Measurements from ENCODE around the gene GBP1. TPM values are rescaled to one million over a fixed set of nuclear protein-coding genes. Genes with fewer than 3 reads are reported as not detected.
"Not testable (repeated sequence)": the region's sequence is repeated elsewhere in the genome, so short reads cannot be mapped to it uniquely, and the experiment has no call there.

Gene GBP1
- total and polyA plus RNA-seq, 2 donors (not counting 1 experiment from before 2014, with no cell fraction given): 45.6 to 74.2 TPM

DNA sequence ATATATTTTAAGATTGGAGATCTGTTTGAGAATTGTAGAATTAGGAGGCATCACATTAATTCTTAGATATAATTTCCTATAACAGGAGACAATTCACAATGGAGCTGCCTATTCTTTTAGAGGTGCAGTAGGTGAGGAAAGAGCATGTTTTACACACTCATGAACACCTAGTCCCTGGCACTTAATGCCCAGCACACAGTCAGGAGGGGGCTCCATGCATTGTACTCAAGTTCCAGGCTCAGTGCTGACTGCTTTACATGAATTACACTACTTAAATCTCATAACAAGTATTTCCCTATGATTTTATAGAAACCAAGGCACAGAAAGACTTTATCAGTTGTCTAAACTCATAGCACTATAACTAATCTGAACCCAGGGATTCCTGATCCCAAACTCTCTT lies 42.0 kb downstream of the GBP1 start:
- H4K20me1 ChIP-seq (ENCODE audit: control insufficient read depth, extremely low read depth, insufficient read depth, low read length): no peaks in the 10 kb centered on the region
- H3K4me2 ChIP-seq (ENCODE audit: extremely low read depth, insufficient read depth, low read length): peak overlapping the region; percentile 92
- peaks cover 3% of the 10 kb centered on the region for H3K36me3 ChIP-seq (ENCODE audit: control insufficient read depth, insufficient read depth, low read length)
- peak overlapping the region; percentile 99 for H2AFZ ChIP-seq (ENCODE audit: low read length)
- DNase-seq (ENCODE audit: low read depth in 2 of 2): no peak
- peak overlapping the region; percentile 84 for H3K27ac ChIP-seq (ENCODE audit: insufficient read depth, low read length)
- H3K27me3 ChIP-seq (ENCODE audit: control insufficient read depth, insufficient read depth, low read length): no peaks in the 10 kb centered on the region
- no peaks in the 10 kb centered on the region for H3K9me3 ChIP-seq (ENCODE audit: control insufficient read depth, insufficient read depth, low read depth, low read length)
- TF ChIP-seq EZH2 (IDR thresholded peaks at IDR 0.05; ENCODE audit: low read length, missing control alignments): no peak
- TF ChIP-seq, protein P1, sequence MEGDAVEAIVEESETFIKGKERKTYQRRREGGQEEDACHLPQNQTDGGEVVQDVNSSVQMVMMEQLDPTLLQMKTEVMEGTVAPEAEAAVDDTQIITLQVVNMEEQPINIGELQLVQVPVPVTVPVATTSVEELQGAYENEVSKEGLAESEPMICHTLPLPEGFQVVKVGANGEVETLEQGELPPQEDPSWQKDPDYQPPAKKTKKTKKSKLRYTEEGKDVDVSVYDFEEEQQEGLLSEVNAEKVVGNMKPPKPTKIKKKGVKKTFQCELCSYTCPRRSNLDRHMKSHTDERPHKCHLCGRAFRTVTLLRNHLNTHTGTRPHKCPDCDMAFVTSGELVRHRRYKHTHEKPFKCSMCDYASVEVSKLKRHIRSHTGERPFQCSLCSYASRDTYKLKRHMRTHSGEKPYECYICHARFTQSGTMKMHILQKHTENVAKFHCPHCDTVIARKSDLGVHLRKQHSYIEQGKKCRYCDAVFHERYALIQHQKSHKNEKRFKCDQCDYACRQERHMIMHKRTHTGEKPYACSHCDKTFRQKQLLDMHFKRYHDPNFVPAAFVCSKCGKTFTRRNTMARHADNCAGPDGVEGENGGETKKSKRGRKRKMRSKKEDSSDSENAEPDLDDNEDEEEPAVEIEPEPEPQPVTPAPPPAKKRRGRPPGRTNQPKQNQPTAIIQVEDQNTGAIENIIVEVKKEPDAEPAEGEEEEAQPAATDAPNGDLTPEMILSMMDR (conservative IDR thresholded peaks at IDR 0.05 in 1 of 2, IDR thresholded peaks at IDR 0.05 in 1 of 2; ENCODE audit: low read depth in 1 of 2, low read length in 2 of 2): no peak
- peak overlapping the region; percentile 21 for H3K9ac ChIP-seq (ENCODE audit: insufficient read depth, low read length)
- peaks cover 6% of the 10 kb centered on the region for H3K4me1 ChIP-seq (ENCODE audit: control insufficient read depth, extremely low read depth, insufficient read depth, low read length)
- H3K4me3 ChIP-seq (replicated peaks in 1 of 4; ENCODE audit: control extremely low read depth in 1 of 4, insufficient read depth in 1 of 4, low read depth in 3 of 4, low read length in 4 of 4): peak overlapping the region in 3 of 4 experiments; percentile 63 to 97 (median 84)
- peaks cover 25% of the 10 kb centered on the region for H3K79me2 ChIP-seq (ENCODE audit: control insufficient read depth, insufficient read depth, low read length)

- H3K36me3 ChIP-seq (ENCODE audit: control insufficient read depth, insufficient read depth, low read length): peaks cover 3% of the 10 kb centered on the region
- H3K9me3 ChIP-seq (ENCODE audit: control insufficient read depth, insufficient read depth, low read depth, low read length): no peaks in the 10 kb centered on the region
- DNase-seq (ENCODE audit: low read depth in 2 of 2): peak; percentile 76 to 84
- no peaks in the 10 kb centered on the region for H4K20me1 ChIP-seq (ENCODE audit: control insufficient read depth, extremely low read depth, insufficient read depth, low read length)
- H3K27ac ChIP-seq (ENCODE audit: insufficient read depth, low read length): peak within 1 kb of the TSS; percentile 84
- H3K79me2 ChIP-seq (ENCODE audit: control insufficient read depth, insufficient read depth, low read length): peaks cover 25% of the 10 kb centered on the region
- peak within 1 kb of the TSS; percentile 63 to 97 (median 80) for H3K4me3 ChIP-seq (replicated peaks in 1 of 4; ENCODE audit: control extremely low read depth in 1 of 4, insufficient read depth in 1 of 4, low read depth in 3 of 4, low read length in 4 of 4)
- H3K27me3 ChIP-seq (ENCODE audit: control insufficient read depth, insufficient read depth, low read length): no peaks in the 10 kb centered on the region
- H2AFZ ChIP-seq (ENCODE audit: low read length): peak within 1 kb of the TSS; percentile 99
- peak within 1 kb of the TSS; percentile 92 for H3K4me2 ChIP-seq (ENCODE audit: extremely low read depth, insufficient read depth, low read length)
- H3K9ac ChIP-seq (ENCODE audit: insufficient read depth, low read length): peak within 1 kb of the TSS; percentile 33
- no peak for TF ChIP-seq EZH2 (IDR thresholded peaks at IDR 0.05; ENCODE audit: low read length, missing control alignments)
- TF ChIP-seq, protein P1 (conservative IDR thresholded peaks at IDR 0.05 in 1 of 2, IDR thresholded peaks at IDR 0.05 in 1 of 2; ENCODE audit: low read depth in 1 of 2, low read length in 2 of 2): no peak
- peaks cover 6% of the 10 kb centered on the region for H3K4me1 ChIP-seq (ENCODE audit: control insufficient read depth, extremely low read depth, insufficient read depth, low read length)
Measured at GRCh38 chr1:89022167-89022959, 42.6 kb downstream of the GBP1 start, which contains the start of gene GBP3. Gene GBP3, minus strand, starts transcription at chr1:89022866. Its CDS starts 2,145 bp downstream, at chr1:89020721.

DNA sequence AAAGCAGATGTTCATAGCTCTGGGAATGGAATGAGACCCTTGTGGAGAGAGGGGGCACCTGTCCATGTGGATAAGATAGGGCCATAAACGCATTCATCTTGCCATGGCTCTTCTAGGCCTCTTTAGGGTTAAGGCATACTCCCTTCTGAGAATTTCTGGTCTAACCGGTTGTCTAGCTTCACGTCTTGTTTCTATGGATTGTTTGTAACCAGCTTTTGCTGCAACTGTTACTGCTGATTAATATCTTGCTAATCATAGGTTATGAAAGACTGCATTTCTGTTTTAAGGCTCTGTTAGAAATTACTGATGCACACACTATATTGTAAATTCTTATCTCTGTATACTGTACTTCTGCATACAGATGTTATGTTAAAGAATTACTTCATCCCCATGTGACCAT lies 46.7 kb downstream of the GBP1 start:
- not testable (repeated sequence) for DNase-seq (ENCODE audit: low read depth in 2 of 2); H2AFZ ChIP-seq (ENCODE audit: low read length)

More for the DNA sequence above, 46.7 kb downstream of the GBP1 start:
- H3K36me3 ChIP-seq (ENCODE audit: control insufficient read depth, insufficient read depth, low read length); H3K9ac ChIP-seq (ENCODE audit: insufficient read depth, low read length); H3K4me1 ChIP-seq (ENCODE audit: control insufficient read depth, extremely low read depth, insufficient read depth, low read length); H3K4me3 ChIP-seq (replicated peaks in 1 of 4; ENCODE audit: control extremely low read depth in 1 of 4, insufficient read depth in 1 of 4, low read depth in 3 of 4, low read length in 4 of 4); H3K27me3 ChIP-seq (ENCODE audit: control insufficient read depth, insufficient read depth, low read length); H3K9me3 ChIP-seq (ENCODE audit: control insufficient read depth, insufficient read depth, low read depth, low read length); H3K4me2 ChIP-seq (ENCODE audit: extremely low read depth, insufficient read depth, low read length); H4K20me1 ChIP-seq (ENCODE audit: control insufficient read depth, extremely low read depth, insufficient read depth, low read length); H3K27ac ChIP-seq (ENCODE audit: insufficient read depth, low read length): not testable (repeated sequence)
- H3K79me2 ChIP-seq (ENCODE audit: control insufficient read depth, insufficient read depth, low read length): peaks cover 25% of the 10 kb centered on the region
